SK-N-MC (cell line): Measurements from ENCODE around the gene BRSK2.
"Not testable (repeated sequence)": the region's sequence is repeated elsewhere in the genome, so short reads cannot be mapped to it uniquely, and the experiment has no call there.

Experiments
- DNase-seq: peaks from one replicate; pipeline ENCODE4 v3.0.0-alpha.2; 2011; ENCODE audit warnings: low read depth, low spot score
- H3K27ac ChIP-seq: fragments of 200-600 bp; sonication (generic); 2 replicates; pipeline ENCODE4 v1.5.1; 2016; ENCODE audit warnings: mixed run types
- H3K36me3 ChIP-seq: fragments of 200-600 bp; sonication (generic); 2 replicates; pipeline ENCODE4 v1.6.1; 2017; ENCODE audit warnings: antibody characterized with exemption, low read length, mixed read lengths; ENCODE audit not compliant: insufficient read depth
- H3K4me3 ChIP-seq: fragments of 200-600 bp; sonication (generic); 2 replicates; pipeline ENCODE4 v1.5.1; 2016
- H3K9ac ChIP-seq: fragments of 200-600 bp; sonication (generic); 2 replicates; pipeline ENCODE4 v1.8.0; 2017; ENCODE audit warnings: mixed run types, mixed read lengths; ENCODE audit not compliant: insufficient read length
- H3K9me3 ChIP-seq: fragments of 200-600 bp; sonication (generic); 2 replicates; pipeline ENCODE4 v1.6.1; 2017; ENCODE audit warnings: low read depth, mild to moderate bottlenecking, antibody characterized with exemption, low read length, moderate library complexity, mixed read lengths
- EZH2 ChIP-seq: fragments of 200-600 bp; sonication (generic); IDR thresholded peaks from one replicate; pipeline ENCODE4 v1.6.1; 2017; ENCODE audit warnings: antibody characterized with exemption
- FOXP2 ChIP-seq: optimal IDR thresholded peaks from 2 replicates; pipeline ENCODE3; 2011; ENCODE audit warnings: mild to moderate bottlenecking, moderate library complexity; ENCODE audit not compliant: insufficient read depth; ENCODE audit errors: extremely low read length, control extremely low read depth
- POLR2AphosphoS5 ChIP-seq: IDR thresholded peaks from 2 replicates; pipeline ENCODE4 v1.6.1; 2012; ENCODE audit warnings: mild to moderate bottlenecking, low read depth, low read length, borderline replicate concordance

The BRSK2 gene

GRCh38 chr11:1346669-1347390 is 42.9 kb upstream of the BRSK2 start:
- H3K9me3 ChIP-seq: no peaks in the 10 kb centered on the region
- H3K36me3 ChIP-seq: no peaks in the 10 kb centered on the region
- H3K4me3 ChIP-seq: no peak overlapping the region
- TF ChIP-seq FOXP2: no peak
- no peak for TF ChIP-seq POLR2AphosphoS5
- TF ChIP-seq EZH2: no peak
- no peak overlapping the region for H3K27ac ChIP-seq
- H3K9ac ChIP-seq: no peak overlapping the region
- no peak for DNase-seq

GRCh38 chr11:1347411-1347999 is 42.2 kb upstream of the BRSK2 start:
- DNase-seq, H3K9ac ChIP-seq, H3K9me3 ChIP-seq, H3K36me3 ChIP-seq, H3K27ac ChIP-seq, H3K4me3 ChIP-seq: not testable (repeated sequence)

GRCh38 chr11:1348146-1348795 is 41.5 kb upstream of the BRSK2 start:
- H3K9me3 ChIP-seq: no peaks in the 10 kb centered on the region
- H3K9ac ChIP-seq: no peak overlapping the region
- DNase-seq: no peak
- no peak overlapping the region for H3K4me3 ChIP-seq
- H3K36me3 ChIP-seq: no peaks in the 10 kb centered on the region
- TF ChIP-seq FOXP2 (no peak), EZH2 (no peak), POLR2AphosphoS5 (no peak)
- no peak overlapping the region for H3K27ac ChIP-seq

- H3K27ac ChIP-seq: no peak overlapping the region
Observed at GRCh38 chr11:1348796-1349326, 40.9 kb upstream of the BRSK2 start.

GRCh38 chr11:1349327-1350041 is 40.2 kb upstream of the BRSK2 start:
- no peak overlapping the region for H3K27ac ChIP-seq
- TF ChIP-seq EZH2 (no peak), POLR2AphosphoS5 (no peak), FOXP2 (no peak)
- H3K36me3 ChIP-seq: no peaks in the 10 kb centered on the region
- H3K4me3 ChIP-seq: no peak overlapping the region
- no peaks in the 10 kb centered on the region for H3K9me3 ChIP-seq
- no peak for DNase-seq
- H3K9ac ChIP-seq: no peak overlapping the region

More at GRCh38 chr11:1348796-1349326, 40.9 kb upstream of the BRSK2 start:
- Histone ChIP-seq H3K36me3 (no peaks in the 10 kb centered on the region), H3K9me3 (no peaks in the 10 kb centered on the region), H3K9ac (no peak overlapping the region), H3K4me3 (no peak overlapping the region)
- DNase-seq: no peak
- TF ChIP-seq EZH2 (no peak), FOXP2 (no peak), POLR2AphosphoS5 (no peak)

- Histone ChIP-seq H3K9me3 (no peaks in the 10 kb centered on the region), H3K36me3 (no peaks in the 10 kb centered on the region), H3K27ac (no peak overlapping the region), H3K4me3 (no peak overlapping the region), H3K9ac (no peak overlapping the region)
- DNase-seq: no peak
- TF ChIP-seq FOXP2: no peak
- no peak for TF ChIP-seq EZH2
- TF ChIP-seq POLR2AphosphoS5: no peak
Observed at GRCh38 chr11:1350086-1350725, 39.5 kb upstream of the BRSK2 start.

- TF ChIP-seq FOXP2 (no peak), EZH2 (no peak), POLR2AphosphoS5 (no peak)
- no peak overlapping the region for H3K27ac ChIP-seq
- no peaks in the 10 kb centered on the region for H3K9me3 ChIP-seq
- no peaks in the 10 kb centered on the region for H3K36me3 ChIP-seq
- H3K4me3 ChIP-seq: no peak overlapping the region
- no peak overlapping the region for H3K9ac ChIP-seq
- no peak for DNase-seq
Observed at GRCh38 chr11:1351278-1351937, 38.3 kb upstream of the BRSK2 start.
